ENCODE data around the gene AGFG2. TPM values are rescaled to one million over a fixed set of nuclear protein-coding genes. Genes with fewer than 3 reads are reported as not detected.

The AGFG2 gene
- total and polyA plus RNA-seq, 2 of the 13 experiments (the other 11 are each of a cell fraction or from before 2014, with no cell fraction given), result 125 to 132 TPM

GRCh38 chr7:100586266-100587025, 47.4 kb downstream of the AGFG2 start, which contains the start of gene FBXO24 (continued):
- peak in 1 of 2 experiments; percentile 73; a peak in 3 of 4 replicates for TF ChIP-seq HMGXB4 (CRISPR knock-in tag; IDR thresholded peaks at IDR 0.05; ENCODE audit: borderline replicate concordance in 1 of 2, low read depth in 1 of 2)
- TF ChIP-seq ZNF3 (CRISPR knock-in tag; IDR thresholded peaks at IDR 0.05), result no peak
- no peak for TF ChIP-seq MXD4 (CRISPR knock-in tag; IDR thresholded peaks at IDR 0.05)
- TF ChIP-seq, protein P1, sequence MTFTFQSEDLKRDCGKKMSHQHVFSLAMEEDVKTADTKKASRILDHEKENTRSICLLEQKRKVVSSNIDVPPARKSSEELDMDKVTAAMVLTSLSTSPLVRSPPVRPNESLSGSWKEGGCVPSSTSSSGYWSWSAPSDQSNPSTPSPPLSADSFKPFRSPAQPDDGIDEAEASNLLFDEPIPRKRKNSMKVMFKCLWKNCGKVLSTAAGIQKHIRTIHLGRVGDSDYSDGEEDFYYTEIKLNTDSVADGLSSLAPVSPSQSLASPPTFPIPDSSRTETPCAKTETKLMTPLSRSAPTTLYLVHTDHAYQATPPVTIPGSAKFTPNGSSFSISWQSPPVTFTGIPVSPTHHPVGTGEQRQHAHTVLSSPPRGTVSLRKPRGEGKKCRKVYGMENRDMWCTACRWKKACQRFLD (CRISPR knock-in tag; IDR thresholded peaks at IDR 0.05; ENCODE audit: borderline replicate concordance), result no peak
- no peak for TF ChIP-seq EEA1 (CRISPR knock-in tag; IDR thresholded peaks at IDR 0.05; ENCODE audit: borderline replicate concordance)
- TF ChIP-seq CHD2 (IDR thresholded peaks at IDR 0.05; ENCODE audit: low read depth, low read length), result peak; percentile 81
- no peak for TF ChIP-seq SALL2 (CRISPR knock-in tag; IDR thresholded peaks at IDR 0.05)
- peak; percentile 92 for TF ChIP-seq ATF1 (CRISPR knock-in tag; IDR thresholded peaks at IDR 0.05)
- TF ChIP-seq, protein P2, sequence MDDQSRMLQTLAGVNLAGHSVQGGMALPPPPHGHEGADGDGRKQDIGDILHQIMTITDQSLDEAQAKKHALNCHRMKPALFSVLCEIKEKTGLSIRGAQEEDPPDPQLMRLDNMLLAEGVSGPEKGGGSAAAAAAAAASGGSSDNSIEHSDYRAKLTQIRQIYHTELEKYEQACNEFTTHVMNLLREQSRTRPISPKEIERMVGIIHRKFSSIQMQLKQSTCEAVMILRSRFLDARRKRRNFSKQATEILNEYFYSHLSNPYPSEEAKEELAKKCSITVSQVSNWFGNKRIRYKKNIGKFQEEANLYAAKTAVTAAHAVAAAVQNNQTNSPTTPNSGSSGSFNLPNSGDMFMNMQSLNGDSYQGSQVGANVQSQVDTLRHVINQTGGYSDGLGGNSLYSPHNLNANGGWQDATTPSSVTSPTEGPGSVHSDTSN (CRISPR knock-in tag; IDR thresholded peaks at IDR 0.05; ENCODE audit: borderline replicate concordance), result peak; percentile 98; the same call in 1 of the 2 replicates
- no peak for TF ChIP-seq MTF1 (CRISPR knock-in tag; IDR thresholded peaks at IDR 0.05)
- TF ChIP-seq HOXA3 (CRISPR knock-in tag; IDR thresholded peaks at IDR 0.05), result 0 out of 2 replicates have a peak, but pooled peaks have one; percentile 22
- TF ChIP-seq TIGD3 (CRISPR knock-in tag; IDR thresholded peaks at IDR 0.05; ENCODE audit: borderline replicate concordance), result no peak
- no peak for TF ChIP-seq ZNF879 (CRISPR knock-in tag; IDR thresholded peaks at IDR 0.05)
- TF ChIP-seq FOSL1 (CRISPR knock-in tag; IDR thresholded peaks at IDR 0.05; ENCODE audit: borderline replicate concordance), result no peak
- peak; percentile 99 for TF ChIP-seq SP2 (CRISPR knock-in tag; IDR thresholded peaks at IDR 0.05)
- TF ChIP-seq TSC22D2 (CRISPR knock-in tag; IDR thresholded peaks at IDR 0.05; ENCODE audit: borderline replicate concordance), result peak; percentile 38; the same call in 1 of the 2 replicates
- TF ChIP-seq, protein P3, sequence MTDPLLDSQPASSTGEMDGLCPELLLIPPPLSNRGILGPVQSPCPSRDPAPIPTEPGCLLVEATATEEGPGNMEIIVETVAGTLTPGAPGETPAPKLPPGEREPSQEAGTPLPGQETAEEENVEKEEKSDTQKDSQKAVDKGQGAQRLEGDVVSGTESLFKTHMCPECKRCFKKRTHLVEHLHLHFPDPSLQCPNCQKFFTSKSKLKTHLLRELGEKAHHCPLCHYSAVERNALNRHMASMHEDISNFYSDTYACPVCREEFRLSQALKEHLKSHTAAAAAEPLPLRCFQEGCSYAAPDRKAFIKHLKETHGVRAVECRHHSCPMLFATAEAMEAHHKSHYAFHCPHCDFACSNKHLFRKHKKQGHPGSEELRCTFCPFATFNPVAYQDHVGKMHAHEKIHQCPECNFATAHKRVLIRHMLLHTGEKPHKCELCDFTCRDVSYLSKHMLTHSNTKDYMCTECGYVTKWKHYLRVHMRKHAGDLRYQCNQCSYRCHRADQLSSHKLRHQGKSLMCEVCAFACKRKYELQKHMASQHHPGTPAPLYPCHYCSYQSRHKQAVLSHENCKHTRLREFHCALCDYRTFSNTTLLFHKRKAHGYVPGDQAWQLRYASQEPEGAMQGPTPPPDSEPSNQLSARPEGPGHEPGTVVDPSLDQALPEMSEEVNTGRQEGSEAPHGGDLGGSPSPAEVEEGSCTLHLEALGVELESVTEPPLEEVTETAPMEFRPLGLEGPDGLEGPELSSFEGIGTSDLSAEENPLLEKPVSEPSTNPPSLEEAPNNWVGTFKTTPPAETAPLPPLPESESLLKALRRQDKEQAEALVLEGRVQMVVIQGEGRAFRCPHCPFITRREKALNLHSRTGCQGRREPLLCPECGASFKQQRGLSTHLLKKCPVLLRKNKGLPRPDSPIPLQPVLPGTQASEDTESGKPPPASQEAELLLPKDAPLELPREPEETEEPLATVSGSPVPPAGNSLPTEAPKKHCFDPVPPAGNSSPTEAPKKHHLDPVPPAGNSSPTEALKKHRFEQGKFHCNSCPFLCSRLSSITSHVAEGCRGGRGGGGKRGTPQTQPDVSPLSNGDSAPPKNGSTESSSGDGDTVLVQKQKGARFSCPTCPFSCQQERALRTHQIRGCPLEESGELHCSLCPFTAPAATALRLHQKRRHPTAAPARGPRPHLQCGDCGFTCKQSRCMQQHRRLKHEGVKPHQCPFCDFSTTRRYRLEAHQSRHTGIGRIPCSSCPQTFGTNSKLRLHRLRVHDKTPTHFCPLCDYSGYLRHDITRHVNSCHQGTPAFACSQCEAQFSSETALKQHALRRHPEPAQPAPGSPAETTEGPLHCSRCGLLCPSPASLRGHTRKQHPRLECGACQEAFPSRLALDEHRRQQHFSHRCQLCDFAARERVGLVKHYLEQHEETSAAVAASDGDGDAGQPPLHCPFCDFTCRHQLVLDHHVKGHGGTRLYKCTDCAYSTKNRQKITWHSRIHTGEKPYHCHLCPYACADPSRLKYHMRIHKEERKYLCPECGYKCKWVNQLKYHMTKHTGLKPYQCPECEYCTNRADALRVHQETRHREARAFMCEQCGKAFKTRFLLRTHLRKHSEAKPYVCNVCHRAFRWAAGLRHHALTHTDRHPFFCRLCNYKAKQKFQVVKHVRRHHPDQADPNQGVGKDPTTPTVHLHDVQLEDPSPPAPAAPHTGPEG (CRISPR knock-in tag; IDR thresholded peaks at IDR 0.05), result no peak
- peak; percentile 27; the same call in 1 of the 2 replicates for TF ChIP-seq DMAP1 (CRISPR knock-in tag; IDR thresholded peaks at IDR 0.05)
